ENCODE measurements around the gene NAPA.

DNA sequence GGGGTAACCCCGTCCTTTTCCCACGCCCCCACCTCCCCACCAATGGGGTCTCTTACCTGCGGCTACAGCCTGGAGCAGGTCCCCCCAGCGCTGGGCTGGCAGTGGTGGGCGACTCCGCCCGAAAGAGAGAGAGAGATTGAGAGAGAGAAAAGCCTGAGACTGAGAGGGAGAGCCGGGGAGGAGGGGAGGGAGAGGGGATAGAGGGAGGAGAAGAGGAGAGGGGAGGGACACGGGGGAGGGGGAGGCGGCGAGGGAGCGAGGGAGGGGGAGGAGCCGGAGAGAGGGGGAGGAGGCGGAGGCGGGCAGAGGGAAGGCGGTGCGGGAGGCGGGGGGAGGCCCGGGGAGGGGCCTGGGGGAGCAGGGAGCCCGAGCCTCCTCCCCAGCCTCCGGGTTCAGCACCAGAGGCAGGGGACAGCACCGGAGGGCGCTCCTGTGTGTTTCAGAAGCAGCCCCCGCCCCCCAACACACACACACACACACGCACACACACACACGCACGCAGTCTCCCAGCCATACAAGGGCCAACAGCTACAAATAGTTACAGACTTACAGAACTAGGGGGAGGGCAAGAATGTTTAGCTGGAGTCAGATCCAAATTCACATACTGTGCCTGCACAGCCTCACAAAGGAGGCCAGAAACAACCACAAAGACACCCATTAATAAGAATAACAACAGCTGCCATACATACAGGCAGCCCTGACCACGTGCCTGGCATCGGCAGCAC is 43.0 kb downstream of the NAPA start, which contains the start of gene SLC8A2:
- no peak for TF ChIP-seq EZH2phosphoT487 (IDR thresholded peaks at IDR 0.05; ENCODE audit: borderline replicate concordance)
- TF ChIP-seq, protein P1, sequence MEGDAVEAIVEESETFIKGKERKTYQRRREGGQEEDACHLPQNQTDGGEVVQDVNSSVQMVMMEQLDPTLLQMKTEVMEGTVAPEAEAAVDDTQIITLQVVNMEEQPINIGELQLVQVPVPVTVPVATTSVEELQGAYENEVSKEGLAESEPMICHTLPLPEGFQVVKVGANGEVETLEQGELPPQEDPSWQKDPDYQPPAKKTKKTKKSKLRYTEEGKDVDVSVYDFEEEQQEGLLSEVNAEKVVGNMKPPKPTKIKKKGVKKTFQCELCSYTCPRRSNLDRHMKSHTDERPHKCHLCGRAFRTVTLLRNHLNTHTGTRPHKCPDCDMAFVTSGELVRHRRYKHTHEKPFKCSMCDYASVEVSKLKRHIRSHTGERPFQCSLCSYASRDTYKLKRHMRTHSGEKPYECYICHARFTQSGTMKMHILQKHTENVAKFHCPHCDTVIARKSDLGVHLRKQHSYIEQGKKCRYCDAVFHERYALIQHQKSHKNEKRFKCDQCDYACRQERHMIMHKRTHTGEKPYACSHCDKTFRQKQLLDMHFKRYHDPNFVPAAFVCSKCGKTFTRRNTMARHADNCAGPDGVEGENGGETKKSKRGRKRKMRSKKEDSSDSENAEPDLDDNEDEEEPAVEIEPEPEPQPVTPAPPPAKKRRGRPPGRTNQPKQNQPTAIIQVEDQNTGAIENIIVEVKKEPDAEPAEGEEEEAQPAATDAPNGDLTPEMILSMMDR (conservative IDR thresholded peaks at IDR 0.05; ENCODE audit: low read length): no peak

Data from Loucy (cell line).